ENCODE measurements around the gene TCF3.

Gene TCF3

GRCh38 chr19:1632462-1633268, 19.8 kb downstream of the TCF3 start:
- no peak for TF ChIP-seq CTCF (IDR thresholded peaks at IDR 0.05; ENCODE audit: insufficient read depth, low read depth, low read length, missing control alignments)

DNA sequence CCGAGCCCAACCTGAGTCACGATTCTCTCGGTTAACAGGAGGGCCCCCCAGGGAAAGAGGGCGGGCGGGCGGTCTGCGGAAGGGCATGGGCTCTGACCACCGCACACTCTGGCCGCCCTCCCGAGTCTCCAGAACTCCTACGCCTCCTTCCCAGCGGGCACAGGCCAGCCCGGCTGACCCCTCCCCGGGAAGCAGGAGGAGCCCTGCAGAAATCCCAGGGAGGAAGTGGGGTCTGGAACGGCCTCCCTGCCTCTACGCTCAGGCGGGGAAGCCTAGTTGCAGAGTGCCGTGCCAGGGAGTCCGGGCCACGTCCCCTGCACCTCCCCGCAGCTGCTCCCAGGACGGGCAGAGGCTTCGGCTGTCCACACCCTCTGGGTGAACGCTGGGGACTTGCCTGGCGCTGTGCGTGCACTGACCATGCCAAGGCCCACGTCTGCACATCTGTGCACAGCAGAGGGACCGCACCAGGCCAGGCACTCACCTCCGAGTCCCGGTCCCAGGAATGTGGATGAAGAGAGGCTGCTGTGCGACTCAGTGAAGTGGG, 20.8 kb downstream of the TCF3 start:
- H3K4me3 ChIP-seq (ENCODE audit: low read length) = no peak overlapping the region
- no peak for DNase-seq (ENCODE audit: low read depth)
- no peak for TF ChIP-seq CTCF (IDR thresholded peaks at IDR 0.05; ENCODE audit: insufficient read depth, low read depth, low read length, missing control alignments)

More at GRCh38 chr19:1632462-1633268, 19.8 kb downstream of the TCF3 start:
- no peak for DNase-seq (ENCODE audit: low read depth)
- H3K4me3 ChIP-seq (ENCODE audit: low read length) = no peak overlapping the region

- TF ChIP-seq CTCF (IDR thresholded peaks at IDR 0.05; ENCODE audit: insufficient read depth, low read depth, low read length, missing control alignments) = no peak
- DNase-seq (ENCODE audit: low read depth) = no peak
- no peak overlapping the region for H3K4me3 ChIP-seq (ENCODE audit: low read length)
Measured at GRCh38 chr19:1630811-1631210, 21.6 kb downstream of the TCF3 start.

GRCh38 chr19:1630012-1630411, 22.4 kb downstream of the TCF3 start:
- no peak for DNase-seq (ENCODE audit: low read depth)
- no peak for TF ChIP-seq CTCF (IDR thresholded peaks at IDR 0.05; ENCODE audit: insufficient read depth, low read depth, low read length, missing control alignments)
- no peak overlapping the region for H3K4me3 ChIP-seq (ENCODE audit: low read length)

DNA sequence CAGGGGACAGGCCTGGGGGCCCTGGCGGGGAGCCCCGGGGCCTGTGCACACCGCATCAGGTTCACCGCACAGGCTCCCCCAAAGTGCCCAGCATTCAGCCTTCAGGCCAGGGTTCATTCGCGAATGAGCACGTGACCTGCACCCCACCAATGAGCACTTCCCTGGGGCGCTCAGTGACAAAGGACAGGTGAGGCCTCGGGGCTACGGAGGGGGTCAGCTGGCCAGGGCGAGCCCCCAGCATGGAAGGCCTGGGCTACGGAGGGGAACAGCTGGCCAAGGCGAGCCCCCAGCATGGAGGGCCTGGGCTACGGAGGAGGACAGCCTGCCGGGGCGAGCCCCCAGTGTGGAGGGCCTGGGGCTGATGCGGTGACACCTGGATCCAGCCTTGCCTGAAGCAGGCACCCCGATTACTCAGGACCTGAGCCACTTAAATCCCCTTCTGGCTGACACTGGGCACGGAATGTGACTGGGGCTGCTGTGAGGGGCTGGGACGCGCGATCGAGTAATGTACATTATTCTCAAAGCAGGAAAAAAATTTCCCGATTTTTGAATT, 23.1 kb downstream of the TCF3 start:
- DNase-seq (ENCODE audit: low read depth) = no peak
- TF ChIP-seq CTCF (IDR thresholded peaks at IDR 0.05; ENCODE audit: insufficient read depth, low read depth, low read length, missing control alignments) = no peak
- no peak overlapping the region for H3K4me3 ChIP-seq (ENCODE audit: low read length)

- H3K4me3 ChIP-seq (ENCODE audit: low read length) = no peak overlapping the region
- no peak for TF ChIP-seq CTCF (IDR thresholded peaks at IDR 0.05; ENCODE audit: insufficient read depth, low read depth, low read length, missing control alignments)
- DNase-seq (ENCODE audit: low read depth) = no peak
Measured at GRCh38 chr19:1627194-1627593, 25.2 kb downstream of the TCF3 start.
